ENCODE measurements around the gene TBC1D14. TPM values are rescaled to one million over a fixed set of nuclear protein-coding genes. Genes with fewer than 3 reads are reported as not detected.

Gene TBC1D14
- total RNA-seq, 1 experiment from 2014 or later = 50.2 TPM

- Mint-ChIP-seq H3K36me3 (ENCODE audit: insufficient read depth in 1 of 3, low read depth in 3 of 3) (peaks cover 9 to 15% (median 14%) of the 10 kb centered on the region in 3 experiments), H3K27ac (no peak overlapping the region), H3K4me1 (peaks cover 11 to 24% of the 10 kb centered on the region in 2 experiments), H3K4me3 (no peak overlapping the region), H3K27me3 (ENCODE audit: low read depth) (peaks cover 2% of the 10 kb centered on the region; the same call in 1 of the 2 replicates), H3K9me3 (peaks cover 9 to 11% of the 10 kb centered on the region in 2 experiments; a peak in 4 of 5 replicates)
- Histone ChIP-seq H3K4me2 (ENCODE audit: insufficient read depth, insufficient read length, low read length) (no peak overlapping the region), H3K27me3 (ENCODE audit: insufficient read depth, low read length) (no peaks in the 10 kb centered on the region), H3T11ph (ENCODE audit: low read length) (no peak overlapping the region), H4K20me1 (ENCODE audit: control insufficient read depth, insufficient read depth, insufficient read length) (no peaks in the 10 kb centered on the region), H3K79me2 (ENCODE audit: insufficient read depth, low read length) (no peaks in the 10 kb centered on the region), H3K23me2 (ENCODE audit: insufficient read length, low read depth, low read length, poor library complexity, severe bottlenecking) (no peaks in the 10 kb centered on the region), H3K18ac (ENCODE audit: insufficient read length, low read depth, low read length) (no peak overlapping the region), H3K14ac (ENCODE audit: insufficient read depth, low read length) (no peak overlapping the region), H3K27ac (ENCODE audit: insufficient read length, low read depth, low read length) (no peak overlapping the region), H2AK5ac (ENCODE audit: insufficient read length, low read length) (no peak overlapping the region), H2BK5ac (ENCODE audit: insufficient read length, low read length) (no peak overlapping the region), H2BK12ac (ENCODE audit: insufficient read length, low read depth, low read length) (no peak overlapping the region), H3K23ac (ENCODE audit: insufficient read length, low read depth, low read length) (no peak overlapping the region), H2BK120ac (ENCODE audit: low read depth, low read length, poor library complexity, severe bottlenecking) (no peak overlapping the region), H4K8ac (replicated peaks; ENCODE audit: insufficient read length, low read depth, low read length) (no peak overlapping the region), H2BK15ac (ENCODE audit: low read depth, low read length) (no peak overlapping the region), H2BK20ac (ENCODE audit: low read depth, low read length, poor library complexity, severe bottlenecking) (no peak overlapping the region), H3K79me1 (ENCODE audit: insufficient read depth, low read depth, low read length, poor library complexity, severe bottlenecking) (no peaks in the 10 kb centered on the region), H4K5ac (ENCODE audit: insufficient read length, low read depth, low read length) (no peak overlapping the region), H3K9me3 (ENCODE audit: control insufficient read depth, low read depth, low read length) (no peaks in the 10 kb centered on the region), H4K91ac (ENCODE audit: insufficient read length, low read depth, low read length) (no peak overlapping the region), H3K4me1 (ENCODE audit: insufficient read depth, low read length) (no peaks in the 10 kb centered on the region; the same call in 1 of the 2 replicates), H2AFZ (ENCODE audit: low read length) (no peak overlapping the region), H3K56ac (ENCODE audit: insufficient read length, low read depth, low read length) (no peak overlapping the region), H3K9ac (ENCODE audit: extremely low read depth, insufficient read length, low read length) (no peak overlapping the region), H3K4ac (ENCODE audit: low read depth, low read length) (no peak overlapping the region)
- no peak for DNase-seq
- no peak for TF ChIP-seq CTCF (conservative IDR thresholded peaks at IDR 0.05)
- no CpG with 5 or more reads among the region's 21 CpGs for whole genome bisulfite sequencing (ENCODE audit: extremely low coverage, insufficient read length, low lambda C conversion rate)
Observed at GRCh38 chr4:6887591-6888371, 21.8 kb upstream of the TBC1D14 start.
